Lung (tissue), 12 donors: ENCODE data around the gene LYPD6. TPM values are rescaled to one million over a fixed set of nuclear protein-coding genes. Genes with fewer than 3 reads are reported as not detected.

Experiments used
- ATAC-seq: fragments of 200-7000 bp; cut with Tn5 transposase; one replicate; pipeline ENCODE4 v1.9.1; 2020; ENCODE audit warnings: moderate number of reproducible peaks; ENCODE audit not compliant: insufficient read depth, low FRiP score
- DNase-seq, 3 donors: peaks; one replicate each; pipeline ENCODE4 v3.0.0-alpha.2; 2013 to 2017
- H3K27ac ChIP-seq, 2 donors: one replicate each; pipeline ENCODE4 v1.5.1; 2013; ENCODE audit warnings: mild to moderate bottlenecking in 2 of 2, moderate library complexity in 2 of 2, control low read depth in 1 of 2, inconsistent platforms in 1 of 2, low read depth in 1 of 2, low read length in 1 of 2
- H3K27me3 ChIP-seq, 3 donors: one replicate each; pipeline ENCODE4 v1.5.1; 2013; ENCODE audit warnings: low read length in 2 of 3; ENCODE audit not compliant: control insufficient read depth in 3 of 3, insufficient read depth in 3 of 3
- H3K36me3 ChIP-seq, 4 donors: one replicate each; pipeline ENCODE4 v1.5.1; 2013; ENCODE audit warnings: low read length in 4 of 4, mild to moderate bottlenecking in 1 of 4, moderate library complexity in 1 of 4; ENCODE audit not compliant: control insufficient read depth in 4 of 4, insufficient read depth in 4 of 4
- H3K4me1 ChIP-seq, 5 donors: one replicate each; pipeline ENCODE4 v1.5.1; 2013; ENCODE audit warnings: low read length in 5 of 5, mild to moderate bottlenecking in 2 of 5, moderate library complexity in 1 of 5; ENCODE audit not compliant: control insufficient read depth in 5 of 5, insufficient read depth in 5 of 5
- H3K4me3 ChIP-seq: one replicate; pipeline ENCODE4 v1.5.1; 2013; ENCODE audit warnings: mild to moderate bottlenecking, control low read depth, moderate library complexity
- H3K9ac ChIP-seq, 2 donors: one replicate each; pipeline ENCODE4 v1.5.1; 2013; ENCODE audit warnings: low read length in 2 of 2, control low read depth in 1 of 2; ENCODE audit not compliant: insufficient read depth in 1 of 2
- H3K9me3 ChIP-seq, 4 donors: one replicate each; pipeline ENCODE4 v1.5.1; 2013; ENCODE audit warnings: low read length in 3 of 4, mild to moderate bottlenecking in 1 of 4, moderate library complexity in 1 of 4; ENCODE audit not compliant: control insufficient read depth in 4 of 4, insufficient read depth in 3 of 4
- CTCF ChIP-seq: IDR thresholded peaks from 2 replicates; pipeline ENCODE4 v1.5.1; 2012; ENCODE audit warnings: mild to moderate bottlenecking; ENCODE audit errors: control extremely low read depth, extremely low read depth
- WGBS, 2 donors: extraction: QIAGEN DNeasy Blood & Tissue Kit; methylation state at CpG; one replicate each; pipeline ENCODE4 v1.1.7; 2013; 5-methylcytosine and 5-hydroxymethylcytosine counted together
- polyA plus RNA-seq, 2 donors: library from polyadenylated mRNA; stranded (reverse); fragments of 200-250 nt; gene quantifications; one replicate each; pipeline ENCODE4 v1.2.1, GENCODE V29; 2013
- total RNA-seq, 2 donors: library from RNA; depleted of rRNA in 1 of 2; stranded (reverse); fragments of >200 nt in 1 of 2; gene quantifications; one replicate each; pipeline ENCODE4 v1.2.1, GENCODE V29; 2014 to 2021
- donor health status: control.
- donor health status: control.
- donor health status: Bipolar disorder and iron deficiency.
- donor health status: healthy.
- donor health status: DM: yes; HTN: yes; CAD: no.

Gene LYPD6
- total and polyA plus RNA-seq, 4 donors = 0.16 to 6.3 (median 0.48) TPM

DNA sequence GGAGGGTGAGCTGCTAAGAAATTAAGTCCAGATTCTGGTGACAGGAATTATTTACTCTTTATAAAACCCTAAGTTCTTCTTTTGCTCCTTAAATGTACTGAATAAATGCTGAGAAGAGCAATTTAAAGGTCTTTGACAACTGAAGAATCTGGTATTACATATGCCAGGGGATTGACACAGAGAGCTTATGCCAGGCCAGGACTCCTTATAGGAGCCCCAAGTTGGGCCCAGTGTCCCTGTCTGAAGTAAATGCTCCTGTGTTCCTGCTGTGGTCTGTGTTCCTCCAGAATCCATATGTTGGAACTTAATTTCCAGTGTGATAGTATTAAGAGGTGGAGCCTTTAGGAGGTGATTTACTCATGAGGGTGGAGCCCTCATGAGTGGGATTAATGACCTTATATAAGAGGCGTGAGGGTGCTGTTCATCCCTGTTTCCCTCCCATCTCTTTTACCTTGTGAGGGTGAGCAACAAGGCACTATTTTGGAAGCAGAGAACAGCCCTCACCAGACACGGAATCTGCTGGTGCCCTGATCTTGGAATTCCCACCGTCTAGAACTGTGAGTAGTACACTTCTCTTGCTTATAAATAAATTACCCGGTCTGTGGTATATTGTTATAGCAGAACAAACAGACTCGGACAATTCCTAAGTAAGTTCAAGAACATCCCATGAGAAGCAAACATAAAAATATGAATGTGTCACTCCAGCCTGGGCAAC, 39.8 kb downstream of the LYPD6 start:
- ATAC-seq = no peak

GRCh38 chr2:149371476-149371875, 41.1 kb downstream of the LYPD6 start:
- Histone ChIP-seq H3K36me3 (no peaks in the 10 kb centered on the region), H3K4me3 (no peak overlapping the region), H3K27ac (no peak overlapping the region), H3K9ac (no peak overlapping the region), H3K4me1 (no peaks in the 10 kb centered on the region), H3K9me3 (peaks cover 0 to 4% (median 0%) of the 10 kb centered on the region in 4 donors), H3K27me3 (no peaks in the 10 kb centered on the region)
- no peak for ATAC-seq
- no peak for DNase-seq
- TF ChIP-seq CTCF = no peak
- 96 to 97% methylated on average over 6 of the region's 6 CpGs for WGBS, 2 donors

More for the DNA sequence above, 39.8 kb downstream of the LYPD6 start:
- no peaks in the 10 kb centered on the region for H3K27me3 ChIP-seq
- no peaks in the 10 kb centered on the region for H3K4me1 ChIP-seq
- no peak overlapping the region for H3K27ac ChIP-seq
- no peak for DNase-seq
- no peak for TF ChIP-seq CTCF
- peaks cover 0 to 4% (median 0%) of the 10 kb centered on the region in 4 donors for H3K9me3 ChIP-seq
- WGBS, 2 donors = 90 to 94% methylated on average over 5 of the region's 5 CpGs
- no peak overlapping the region for H3K9ac ChIP-seq
- H3K36me3 ChIP-seq = no peaks in the 10 kb centered on the region
- H3K4me3 ChIP-seq = no peak overlapping the region

DNA sequence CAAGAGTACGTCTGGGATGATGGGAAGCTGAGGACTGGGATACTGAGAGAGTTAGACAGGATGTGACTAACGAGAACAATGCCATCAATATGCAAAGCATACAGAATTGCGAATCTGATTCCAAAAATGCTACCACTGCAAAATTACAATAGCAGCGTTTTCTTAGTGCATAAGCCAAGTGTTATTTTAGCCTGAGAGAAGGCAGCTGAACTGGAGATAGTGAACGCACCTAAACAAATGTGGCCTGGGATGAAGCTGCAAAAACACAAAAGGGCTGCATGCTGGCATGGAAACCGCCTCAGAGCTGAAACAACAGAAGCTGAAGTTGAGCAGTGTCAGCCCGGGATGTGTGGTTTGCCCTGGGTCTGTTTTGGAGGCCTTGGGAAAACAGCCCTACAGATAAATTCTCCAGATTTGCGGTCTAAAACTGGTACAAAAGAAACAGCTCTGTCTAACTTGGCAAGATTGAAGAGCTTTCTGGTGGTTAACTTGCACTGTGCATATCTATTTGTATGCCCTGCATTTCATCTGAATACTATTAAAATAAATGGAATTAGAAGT, 45.5 kb downstream of the LYPD6 start:
- DNase-seq = peak in 2 of 3 donors; percentile 23 to 27

More for the DNA sequence above, 45.5 kb downstream of the LYPD6 start:
- H3K27ac ChIP-seq = no peak overlapping the region
- no peaks in the 10 kb centered on the region for H3K36me3 ChIP-seq
- ATAC-seq = no peak
- 77 to 79% methylated on average over 8 of the region's 8 CpGs for WGBS, 2 donors
- H3K4me3 ChIP-seq = no peak overlapping the region
- no peak overlapping the region for H3K9ac ChIP-seq
- no peaks in the 10 kb centered on the region for H3K4me1 ChIP-seq
- peaks cover 0 to 3% (median 0%) of the 10 kb centered on the region in 3 donors for H3K27me3 ChIP-seq
- H3K9me3 ChIP-seq = no peaks in the 10 kb centered on the region
- no peak for TF ChIP-seq CTCF
